Nephron progenitor cell (in vitro differentiated cells): ENCODE data around the gene SLC2A9.

Experiments
- DNase-seq: peaks from one replicate; pipeline ENCODE4 v3.0.0; 2021
- H3K27ac Mint-ChIP-seq: 2 replicates; pipeline ENCODE4 v1.8.0; 2021; ENCODE audit warnings: mild to moderate bottlenecking, moderate library complexity, mixed read lengths
- H3K27me3 Mint-ChIP-seq: 2 replicates; pipeline ENCODE4 v1.8.0; 2021; ENCODE audit warnings: mild to moderate bottlenecking, low read depth, mixed read lengths; ENCODE audit not compliant: poor library complexity
- H3K36me3 Mint-ChIP-seq: 2 replicates; pipeline ENCODE4 v1.8.0; 2021; ENCODE audit warnings: low read depth, mixed read lengths
- H3K4me1 Mint-ChIP-seq: 2 replicates; pipeline ENCODE4 v1.8.0; 2021; ENCODE audit warnings: mixed read lengths
- H3K4me3 Mint-ChIP-seq: 2 replicates; pipeline ENCODE4 v1.8.0; 2021; ENCODE audit warnings: mild to moderate bottlenecking, moderate library complexity, mixed read lengths
- H3K9me3 Mint-ChIP-seq: 2 replicates; pipeline ENCODE4 v1.8.0; 2021; ENCODE audit warnings: mild to moderate bottlenecking, moderate library complexity, mixed read lengths
- TF ChIP-seq, protein P1 (sequence below): fragments of 200-600 bp; sonication (generic); IDR thresholded peaks from 2 replicates; pipeline ENCODE4 v1.5.0; 2021; ENCODE audit warnings: antibody characterized with exemption

SLC2A9 gene

DNA sequence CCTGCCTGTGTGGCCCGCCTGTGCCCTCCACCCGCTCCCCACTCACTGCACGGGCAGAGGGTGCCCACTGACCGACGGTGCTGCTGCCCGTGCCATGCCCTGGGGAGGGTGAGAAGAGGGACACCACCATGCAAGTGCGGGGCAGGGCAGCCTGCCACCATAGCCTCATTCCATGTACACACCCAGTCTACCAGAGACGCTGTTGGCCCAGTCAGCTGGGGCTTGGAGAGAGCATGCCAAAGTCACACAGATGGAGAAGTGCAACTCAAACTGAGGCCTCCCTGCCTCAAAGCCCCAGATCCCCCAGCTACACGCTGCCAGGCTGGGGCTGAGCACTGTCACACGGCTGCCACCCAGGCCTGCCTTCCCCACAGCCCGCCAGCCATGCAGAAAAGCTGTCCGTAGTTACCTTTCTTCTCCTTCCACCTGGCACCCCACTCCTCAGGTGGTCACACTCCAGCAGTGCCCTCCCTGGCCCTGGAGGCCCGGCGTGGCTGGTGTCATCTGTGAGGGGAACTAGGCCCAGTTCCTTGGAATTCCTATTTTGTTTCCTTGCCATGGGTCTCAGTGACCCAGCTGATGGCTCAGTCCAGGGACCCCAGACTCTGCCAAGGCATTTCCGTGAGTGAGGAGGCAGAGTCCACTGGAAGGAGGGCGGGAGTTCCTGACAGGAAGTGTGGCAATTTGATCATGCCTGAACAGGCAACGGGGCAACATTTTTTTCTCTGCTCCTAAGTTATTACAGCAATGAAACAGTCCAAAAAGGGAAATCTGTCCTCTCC, at the start of gene SLC2A9:
Gene SLC2A9, minus strand, starts transcription at position 627 of the 782 bp plus-strand sequence. Its CDS starts 68 bp downstream, at position 559.
- H3K9me3 Mint-ChIP-seq: no peaks in the 10 kb centered on the region

DNA sequence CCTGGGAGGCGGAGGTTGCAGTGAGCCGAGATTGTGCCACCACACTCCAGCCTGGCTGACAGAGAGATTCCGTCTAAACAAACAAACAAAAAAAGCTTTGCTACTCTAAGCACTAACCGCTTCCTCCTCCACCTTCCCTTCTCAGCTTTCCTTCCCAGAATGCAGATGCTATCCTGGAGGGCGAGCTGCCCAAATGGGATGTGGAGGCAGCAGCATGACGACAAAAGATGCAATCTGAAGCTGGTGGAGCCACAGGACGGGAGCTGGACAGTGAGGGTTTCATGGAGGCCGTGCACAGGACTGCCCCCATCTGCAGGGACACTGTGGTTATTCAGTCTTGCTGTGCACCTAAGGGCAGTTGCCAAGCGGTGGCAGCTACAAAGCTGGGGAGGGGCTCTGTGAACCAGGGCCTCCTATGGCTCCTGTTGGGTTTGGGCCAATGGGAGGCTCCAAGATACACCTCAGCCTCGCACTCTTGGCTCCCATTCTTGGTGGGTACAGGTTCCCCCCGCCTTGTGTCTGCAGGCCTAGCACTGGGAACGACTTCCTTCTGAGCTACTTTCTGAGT, 47.9 kb upstream of the SLC2A9 start:
- DNase-seq: no peak
- no peak overlapping the region for H3K4me3 Mint-ChIP-seq
- H3K9me3 Mint-ChIP-seq: no peaks in the 10 kb centered on the region
- H3K36me3 Mint-ChIP-seq: peaks cover 9% of the 10 kb centered on the region
- H3K27me3 Mint-ChIP-seq: peaks cover 4% of the 10 kb centered on the region
- peak overlapping the region; percentile 29 for H3K27ac Mint-ChIP-seq
- TF ChIP-seq, protein P1, sequence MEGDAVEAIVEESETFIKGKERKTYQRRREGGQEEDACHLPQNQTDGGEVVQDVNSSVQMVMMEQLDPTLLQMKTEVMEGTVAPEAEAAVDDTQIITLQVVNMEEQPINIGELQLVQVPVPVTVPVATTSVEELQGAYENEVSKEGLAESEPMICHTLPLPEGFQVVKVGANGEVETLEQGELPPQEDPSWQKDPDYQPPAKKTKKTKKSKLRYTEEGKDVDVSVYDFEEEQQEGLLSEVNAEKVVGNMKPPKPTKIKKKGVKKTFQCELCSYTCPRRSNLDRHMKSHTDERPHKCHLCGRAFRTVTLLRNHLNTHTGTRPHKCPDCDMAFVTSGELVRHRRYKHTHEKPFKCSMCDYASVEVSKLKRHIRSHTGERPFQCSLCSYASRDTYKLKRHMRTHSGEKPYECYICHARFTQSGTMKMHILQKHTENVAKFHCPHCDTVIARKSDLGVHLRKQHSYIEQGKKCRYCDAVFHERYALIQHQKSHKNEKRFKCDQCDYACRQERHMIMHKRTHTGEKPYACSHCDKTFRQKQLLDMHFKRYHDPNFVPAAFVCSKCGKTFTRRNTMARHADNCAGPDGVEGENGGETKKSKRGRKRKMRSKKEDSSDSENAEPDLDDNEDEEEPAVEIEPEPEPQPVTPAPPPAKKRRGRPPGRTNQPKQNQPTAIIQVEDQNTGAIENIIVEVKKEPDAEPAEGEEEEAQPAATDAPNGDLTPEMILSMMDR: no peak
- peaks cover 20% of the 10 kb centered on the region for H3K4me1 Mint-ChIP-seq

More for the DNA sequence above, at the start of gene SLC2A9:
- peak within 1 kb of the TSS; percentile 64 for H3K27ac Mint-ChIP-seq
- no peaks in the 10 kb centered on the region for H3K36me3 Mint-ChIP-seq
- H3K4me1 Mint-ChIP-seq: peaks cover 36% of the 10 kb centered on the region
- TF ChIP-seq, protein P1: no peak
- DNase-seq: no peak
- H3K4me3 Mint-ChIP-seq: no peak within 1 kb of the TSS
- H3K27me3 Mint-ChIP-seq: peaks cover 40% of the 10 kb centered on the region

DNA sequence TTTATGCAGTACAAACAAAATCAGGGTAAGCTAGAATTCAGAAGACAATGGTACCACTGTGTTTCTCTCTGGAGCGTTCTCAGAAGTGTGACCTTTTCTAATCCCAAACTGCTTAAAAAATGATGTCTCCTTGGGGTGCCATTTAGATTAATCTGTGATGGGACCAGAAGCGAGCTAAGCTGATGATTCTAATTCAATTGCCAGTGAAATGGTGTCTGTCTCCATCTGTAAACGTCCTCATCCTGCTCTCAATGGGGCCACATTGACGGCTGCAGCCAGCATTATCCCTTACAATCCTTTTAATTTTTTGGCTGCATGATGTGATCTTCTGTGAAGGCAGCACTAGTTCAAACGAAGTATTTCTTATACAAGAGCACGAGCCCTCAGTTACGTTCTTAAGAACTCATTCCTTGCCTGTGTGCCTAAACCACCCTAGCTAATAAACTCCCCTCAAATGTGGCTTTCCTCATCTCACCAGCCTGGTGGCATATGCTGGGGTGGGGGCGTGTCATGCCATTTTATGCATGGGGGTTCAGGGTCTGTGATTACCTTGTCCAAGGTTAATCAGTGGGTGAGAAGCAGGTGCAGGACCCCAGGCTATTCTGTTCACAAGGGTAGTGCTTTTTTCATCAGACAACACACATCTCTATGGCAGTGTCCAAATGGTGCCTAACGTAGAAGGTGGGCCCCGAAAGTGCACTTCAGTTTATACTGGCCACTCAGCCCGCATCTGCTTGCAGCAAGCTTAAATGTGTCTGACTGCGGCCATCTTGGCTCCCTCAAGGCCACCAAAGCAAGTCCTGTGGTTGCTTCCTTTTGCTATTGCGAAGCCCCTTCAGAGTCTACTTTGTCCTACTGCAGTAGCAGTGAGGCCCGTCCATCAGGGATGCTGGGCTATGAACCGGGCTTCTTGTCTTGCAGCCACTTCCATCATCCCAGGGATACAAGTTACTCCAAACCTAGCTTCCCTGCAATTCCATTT, 45.7 kb upstream of the SLC2A9 start:
- H3K36me3 Mint-ChIP-seq: no peaks in the 10 kb centered on the region
- H3K27ac Mint-ChIP-seq: no peak overlapping the region
- H3K27me3 Mint-ChIP-seq: peaks cover 4% of the 10 kb centered on the region
- TF ChIP-seq, protein P1: no peak
- H3K4me3 Mint-ChIP-seq: no peak overlapping the region
- H3K4me1 Mint-ChIP-seq: peaks cover 20% of the 10 kb centered on the region
- H3K9me3 Mint-ChIP-seq: no peaks in the 10 kb centered on the region
- DNase-seq: no peak

DNA sequence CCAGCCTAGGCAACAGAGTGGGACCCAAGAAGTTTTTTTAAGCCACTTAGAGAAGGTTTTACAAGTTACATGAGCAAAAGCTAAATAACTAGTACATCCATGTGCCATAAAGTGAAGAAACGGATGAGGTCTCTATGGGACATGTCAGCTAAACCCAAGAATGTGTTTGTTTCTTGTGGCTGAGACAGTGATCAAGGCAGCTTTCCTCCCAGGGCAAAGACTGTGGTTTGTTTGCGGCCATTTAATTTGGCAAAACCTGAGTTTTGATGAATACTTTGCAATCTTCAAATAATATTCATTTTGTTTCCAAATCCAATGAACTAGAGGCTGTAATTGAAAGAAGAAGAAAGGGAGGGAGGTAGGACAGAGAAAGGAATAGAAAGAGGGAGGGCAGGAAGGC, 44.9 kb upstream of the SLC2A9 start:
- Mint-ChIP-seq H3K27me3 (peaks cover 4% of the 10 kb centered on the region), H3K9me3 (no peaks in the 10 kb centered on the region)
- no peak for DNase-seq

DNA sequence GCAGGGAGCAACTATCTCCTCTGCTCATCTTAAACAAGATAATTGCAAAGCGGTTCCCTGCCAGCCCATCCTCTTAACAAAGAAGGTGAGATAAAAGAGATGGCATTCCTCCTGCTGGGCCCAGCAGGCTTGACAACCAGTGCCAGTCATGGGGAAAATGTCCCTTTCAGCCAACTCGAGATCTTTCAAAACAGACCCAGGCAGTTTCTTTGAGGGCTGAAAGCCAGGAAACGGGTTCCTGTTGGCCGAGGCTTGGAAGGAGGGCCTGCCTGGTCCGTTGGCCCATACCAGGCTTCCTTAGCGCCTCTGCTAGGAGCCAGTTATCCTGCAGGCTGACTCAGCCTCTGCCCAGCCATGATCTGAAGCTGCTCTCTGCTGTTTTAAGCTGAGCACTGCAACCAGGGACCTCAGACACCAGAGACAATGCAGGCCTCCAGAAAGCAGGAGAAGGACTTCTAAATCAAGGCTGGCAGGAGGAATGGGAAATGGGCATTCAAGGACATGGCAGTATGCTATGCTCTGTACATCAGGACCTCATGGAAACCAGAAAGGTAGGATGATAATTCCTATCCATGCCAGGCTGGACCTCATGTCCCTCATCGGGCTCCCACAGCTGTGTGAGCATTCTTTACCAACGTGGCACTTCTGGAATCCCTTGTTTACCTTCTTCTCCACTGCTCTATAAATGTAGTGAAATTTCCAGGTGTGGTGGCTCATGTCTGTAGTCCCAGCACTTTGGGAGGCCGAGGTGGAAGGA, 42.4 kb upstream of the SLC2A9 start:
- no peak overlapping the region for H3K4me3 Mint-ChIP-seq
- no peak overlapping the region for H3K27ac Mint-ChIP-seq
- peaks cover 4% of the 10 kb centered on the region for H3K27me3 Mint-ChIP-seq
- peak; percentile 18 for DNase-seq
- no peaks in the 10 kb centered on the region for H3K36me3 Mint-ChIP-seq
- H3K9me3 Mint-ChIP-seq: no peaks in the 10 kb centered on the region
- TF ChIP-seq, protein P1: no peak
- H3K4me1 Mint-ChIP-seq: peaks cover 8% of the 10 kb centered on the region

More for the DNA sequence above, 44.9 kb upstream of the SLC2A9 start:
- no peaks in the 10 kb centered on the region for H3K36me3 Mint-ChIP-seq
- H3K4me1 Mint-ChIP-seq: peaks cover 20% of the 10 kb centered on the region
- H3K4me3 Mint-ChIP-seq: no peak overlapping the region
- TF ChIP-seq, protein P1: no peak
- H3K27ac Mint-ChIP-seq: no peak overlapping the region
